ENCODE data around the gene PCYT2. TPM values are rescaled to one million over a fixed set of nuclear protein-coding genes. Genes with fewer than 3 reads are reported as not detected.

Gene PCYT2
- total RNA-seq, 1 experiment from 2014 or later = 55.4 TPM

DNA sequence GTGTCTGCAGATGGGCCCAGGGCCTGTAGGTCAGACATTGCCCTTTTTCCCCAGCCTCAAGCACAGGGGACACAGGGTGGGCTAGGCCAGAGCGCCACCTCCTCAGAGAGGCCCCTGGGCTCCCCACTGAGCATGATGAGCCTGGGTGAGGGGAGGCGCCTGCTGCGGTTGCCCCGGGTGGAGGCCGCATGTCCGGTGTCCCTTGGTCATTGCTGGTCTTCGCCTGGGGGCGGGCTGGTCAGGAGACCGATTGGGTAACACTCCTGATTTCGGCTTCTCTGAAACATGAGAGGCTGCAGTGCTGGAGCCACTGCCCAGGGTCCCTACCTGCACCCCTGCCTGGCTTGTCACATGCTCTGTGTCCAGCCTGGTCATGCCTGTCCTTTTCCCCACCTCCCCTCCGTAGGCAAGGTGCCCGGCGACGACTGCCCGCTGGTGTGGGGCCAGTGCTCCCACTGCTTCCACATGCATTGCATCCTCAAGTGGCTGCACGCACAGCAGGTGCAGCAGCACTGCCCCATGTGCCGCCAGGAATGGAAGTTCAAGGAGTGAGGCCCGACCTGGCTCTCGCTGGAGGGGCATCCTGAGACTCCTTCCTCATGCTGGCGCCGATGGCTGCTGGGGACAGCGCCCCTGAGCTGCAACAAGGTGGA is 11.6 kb downstream of the PCYT2 start:
- no peak overlapping the region for H3K27ac ChIP-seq (ENCODE audit: low read depth, low read length, poor library complexity, severe bottlenecking)
- BruUV-seq (replicated peaks) = no TSS peak
- peaks cover 11% of the 10 kb centered on the region for H3K4me1 ChIP-seq (ENCODE audit: insufficient read depth, low read length, poor library complexity, severe bottlenecking)

DNA sequence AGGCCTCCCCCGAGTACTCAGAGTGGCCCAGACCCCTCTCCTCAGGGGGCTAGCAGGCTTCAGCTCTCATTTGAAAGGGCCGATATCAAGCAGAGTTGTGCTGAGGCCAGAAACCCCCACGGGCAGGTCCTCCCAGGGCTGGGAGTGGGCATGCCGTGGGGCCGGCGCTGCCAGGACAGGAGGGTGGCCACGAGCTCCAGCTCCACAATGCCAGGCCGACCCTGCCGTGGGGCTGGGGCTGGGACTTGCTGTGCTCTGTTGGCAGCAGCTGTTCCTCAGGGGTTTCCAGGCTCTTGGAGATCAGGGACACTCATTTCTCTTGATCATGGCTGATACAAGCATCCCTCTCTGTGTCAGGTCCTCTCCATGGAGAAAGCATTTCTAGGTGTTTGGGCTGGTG is 12.3 kb downstream of the PCYT2 start:
- Histone ChIP-seq H3K36me3 (ENCODE audit: insufficient read depth, low read length, poor library complexity, severe bottlenecking) (peaks cover 24% of the 10 kb centered on the region), H3K27ac (ENCODE audit: low read depth, low read length, poor library complexity, severe bottlenecking) (peak overlapping the region; percentile 51), H3K4me1 (ENCODE audit: insufficient read depth, low read length, poor library complexity, severe bottlenecking) (peaks cover 11% of the 10 kb centered on the region), H3K4me3 (ENCODE audit: low read depth, low read length, poor library complexity, severe bottlenecking) (no peak overlapping the region), H3K9me3 (ENCODE audit: low read depth, low read length, poor library complexity, severe bottlenecking) (no peaks in the 10 kb centered on the region), H3K27me3 (replicated peaks; ENCODE audit: insufficient read depth, low read depth, low read length, poor library complexity) (no peaks in the 10 kb centered on the region)
- TF ChIP-seq EZH2 (IDR thresholded peaks at IDR 0.05; ENCODE audit: borderline replicate concordance, low read depth, low read length, poor library complexity, severe bottlenecking) = no peak
- TF ChIP-seq, protein P1, sequence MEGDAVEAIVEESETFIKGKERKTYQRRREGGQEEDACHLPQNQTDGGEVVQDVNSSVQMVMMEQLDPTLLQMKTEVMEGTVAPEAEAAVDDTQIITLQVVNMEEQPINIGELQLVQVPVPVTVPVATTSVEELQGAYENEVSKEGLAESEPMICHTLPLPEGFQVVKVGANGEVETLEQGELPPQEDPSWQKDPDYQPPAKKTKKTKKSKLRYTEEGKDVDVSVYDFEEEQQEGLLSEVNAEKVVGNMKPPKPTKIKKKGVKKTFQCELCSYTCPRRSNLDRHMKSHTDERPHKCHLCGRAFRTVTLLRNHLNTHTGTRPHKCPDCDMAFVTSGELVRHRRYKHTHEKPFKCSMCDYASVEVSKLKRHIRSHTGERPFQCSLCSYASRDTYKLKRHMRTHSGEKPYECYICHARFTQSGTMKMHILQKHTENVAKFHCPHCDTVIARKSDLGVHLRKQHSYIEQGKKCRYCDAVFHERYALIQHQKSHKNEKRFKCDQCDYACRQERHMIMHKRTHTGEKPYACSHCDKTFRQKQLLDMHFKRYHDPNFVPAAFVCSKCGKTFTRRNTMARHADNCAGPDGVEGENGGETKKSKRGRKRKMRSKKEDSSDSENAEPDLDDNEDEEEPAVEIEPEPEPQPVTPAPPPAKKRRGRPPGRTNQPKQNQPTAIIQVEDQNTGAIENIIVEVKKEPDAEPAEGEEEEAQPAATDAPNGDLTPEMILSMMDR (conservative IDR thresholded peaks at IDR 0.05; ENCODE audit: low read depth, low read length) = no peak
- ChIA-PET POLR2A (ENCODE audit: low non-redundant PET) (no interaction called here), CTCF (no interaction called here)
- intact Hi-C loops (cut with micrococcal nuclease; ENCODE audit: unreplicated experiment) = no loop called here
- DNase-seq (ENCODE audit: low spot score) = no peak
- BruUV-seq (replicated peaks) = no TSS peak

More for the DNA sequence above, 11.6 kb downstream of the PCYT2 start:
- Histone ChIP-seq H3K4me3 (ENCODE audit: low read depth, low read length, poor library complexity, severe bottlenecking) (no peak overlapping the region), H3K36me3 (ENCODE audit: insufficient read depth, low read length, poor library complexity, severe bottlenecking) (peaks cover 23% of the 10 kb centered on the region), H3K27me3 (replicated peaks; ENCODE audit: insufficient read depth, low read depth, low read length, poor library complexity) (no peaks in the 10 kb centered on the region), H3K9me3 (ENCODE audit: low read depth, low read length, poor library complexity, severe bottlenecking) (no peaks in the 10 kb centered on the region)
- POLR2A ChIA-PET (ENCODE audit: low non-redundant PET) = no interaction called here
- CTCF ChIA-PET = no interaction called here
- intact Hi-C loops (cut with micrococcal nuclease; ENCODE audit: unreplicated experiment) = no loop called here
- DNase-seq (ENCODE audit: low spot score) = no peak
- TF ChIP-seq, protein P1 (conservative IDR thresholded peaks at IDR 0.05; ENCODE audit: low read depth, low read length) = no peak
- TF ChIP-seq EZH2 (IDR thresholded peaks at IDR 0.05; ENCODE audit: borderline replicate concordance, low read depth, low read length, poor library complexity, severe bottlenecking) = no peak

DNA sequence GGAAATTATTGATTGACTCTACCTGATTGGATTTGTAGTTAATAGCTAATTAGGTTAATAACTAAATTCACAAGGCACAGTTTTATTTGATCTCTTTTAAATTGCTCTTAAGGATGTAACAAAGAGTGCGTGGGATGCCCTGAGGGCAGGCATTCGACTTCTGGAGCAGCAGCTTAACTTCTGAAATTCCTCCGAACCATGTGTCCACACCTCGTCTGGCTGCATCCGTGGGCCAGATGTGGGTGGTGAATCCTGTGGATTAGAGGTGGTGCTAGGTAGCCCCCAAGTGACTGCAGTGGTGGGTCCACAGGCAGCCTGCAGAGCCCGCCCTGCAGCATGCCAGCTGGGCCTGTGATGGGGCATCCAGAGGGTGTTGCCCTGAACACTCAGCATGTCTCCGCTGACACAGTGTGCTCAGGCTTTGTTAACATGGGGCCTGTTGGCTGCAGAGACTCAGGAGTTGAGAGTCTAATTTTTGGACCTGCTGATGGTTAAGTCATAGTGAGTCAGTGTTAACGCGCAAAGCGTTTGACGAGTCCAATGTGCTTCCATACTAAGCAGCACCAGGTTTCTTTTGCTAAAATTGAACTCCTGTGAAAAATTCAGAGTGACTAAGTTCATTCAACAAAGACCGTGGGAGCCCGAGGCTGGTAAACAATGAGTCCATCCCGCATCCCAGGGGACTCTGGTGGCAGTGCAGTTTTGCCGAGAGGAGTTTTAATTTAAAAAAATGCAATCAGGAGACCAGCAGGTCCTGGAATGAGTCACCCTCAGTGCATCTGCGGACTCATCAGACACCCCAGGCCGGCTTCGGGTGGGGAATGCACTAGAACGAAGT is 13.0 kb downstream of the PCYT2 start:
- Histone ChIP-seq H3K9me3 (ENCODE audit: low read depth, low read length, poor library complexity, severe bottlenecking) (no peaks in the 10 kb centered on the region), H3K27ac (ENCODE audit: low read depth, low read length, poor library complexity, severe bottlenecking) (peak overlapping the region; percentile 51), H3K4me3 (ENCODE audit: low read depth, low read length, poor library complexity, severe bottlenecking) (no peak overlapping the region), H3K27me3 (replicated peaks; ENCODE audit: insufficient read depth, low read depth, low read length, poor library complexity) (no peaks in the 10 kb centered on the region), H3K4me1 (ENCODE audit: insufficient read depth, low read length, poor library complexity, severe bottlenecking) (peaks cover 11% of the 10 kb centered on the region), H3K36me3 (ENCODE audit: insufficient read depth, low read length, poor library complexity, severe bottlenecking) (peaks cover 24% of the 10 kb centered on the region)
- peak; percentile 85 for DNase-seq (ENCODE audit: low spot score)
- ChIA-PET CTCF (no interaction called here), POLR2A (ENCODE audit: low non-redundant PET) (no interaction called here)
- intact Hi-C loops (cut with micrococcal nuclease; ENCODE audit: unreplicated experiment) = no loop called here
- BruUV-seq (replicated peaks) = no TSS peak
- no peak for TF ChIP-seq EZH2 (IDR thresholded peaks at IDR 0.05; ENCODE audit: borderline replicate concordance, low read depth, low read length, poor library complexity, severe bottlenecking)
- TF ChIP-seq, protein P1 (conservative IDR thresholded peaks at IDR 0.05; ENCODE audit: low read depth, low read length) = no peak
